ENCODE data around the gene OXCT2. TPM values are rescaled to one million over a fixed set of nuclear protein-coding genes. Genes with fewer than 3 reads are reported as not detected.
A peak's percentile ranks its signal among the peaks of the same experiment; 100 is the strongest.
"Not testable (repeated sequence)": the region's sequence is repeated elsewhere in the genome, so short reads cannot be mapped to it uniquely, and the experiment has no call there.

OXCT2 gene
- total and polyA plus RNA-seq, 7 donors = 0.03 to 0.48 (median 0.23) TPM; not detected in 2

DNA sequence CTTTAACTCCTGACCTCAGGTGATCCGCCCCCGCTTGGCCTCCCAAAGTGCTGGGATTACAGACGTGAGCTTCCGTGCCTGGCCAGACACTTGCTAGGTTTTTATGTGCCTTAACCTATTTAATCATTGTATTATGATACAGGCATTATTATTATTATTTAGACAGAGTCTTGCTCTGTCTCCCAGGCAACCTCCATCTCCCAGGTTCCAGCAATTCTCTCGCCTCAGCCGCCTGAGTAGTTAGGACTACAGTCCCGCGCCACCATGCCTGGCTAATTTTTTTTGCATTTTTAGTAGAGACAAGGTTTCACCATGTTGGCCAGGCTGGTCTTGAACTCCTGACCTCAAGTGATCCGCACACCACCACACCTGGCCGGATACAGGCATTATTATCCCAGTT lies 11.5 kb upstream of the OXCT2 start:
- WGBS, 3 donors = 89 to 93% (median 92%) methylated on average over 10 of the region's 10 CpGs
- H3K27ac ChIP-seq; DNase-seq; ATAC-seq; intact Hi-C loops (cut with DNase I); H3K36me3 ChIP-seq (ENCODE audit: insufficient read depth in 1 of 2, low read depth in 1 of 2); H3K4me1 ChIP-seq; H3K9me3 ChIP-seq; H3K4me3 ChIP-seq: not testable (repeated sequence)
- peaks cover 0 to 12% (median 3%) of the 10 kb centered on the region in 3 donors for H3K27me3 ChIP-seq (ENCODE audit: insufficient read depth in 3 of 3, low read length in 2 of 3)

GRCh38 chr1:39782103-39782502 lies 11.0 kb upstream of the OXCT2 start:
- Histone ChIP-seq H3K27ac (no peak overlapping the region), H3K4me3 (no peak overlapping the region), H3K27me3 (ENCODE audit: insufficient read depth in 3 of 3, low read length in 2 of 3) (peaks cover 0 to 6% (median 3%) of the 10 kb centered on the region in 3 donors), H3K4me1 (no peaks in the 10 kb centered on the region), H3K9me3 (no peaks in the 10 kb centered on the region), H3K36me3 (ENCODE audit: insufficient read depth in 1 of 2, low read depth in 1 of 2) (no peaks in the 10 kb centered on the region)
- ATAC-seq = no peak
- no peak for TF ChIP-seq CTCF (IDR thresholded peaks at IDR 0.05)
- intact Hi-C loops (cut with DNase I) = no loop called here
- 80 to 88% (median 85%) methylated on average over 6 of the region's 6 CpGs for WGBS, 3 donors
- DNase-seq = no peak

GRCh38 chr1:39781349-39781715 lies 10.2 kb upstream of the OXCT2 start:
- intact Hi-C loops (cut with DNase I) = no loop called here
- no peak overlapping the region for H3K27ac ChIP-seq
- no peaks in the 10 kb centered on the region for H3K36me3 ChIP-seq (ENCODE audit: insufficient read depth in 1 of 2, low read depth in 1 of 2)
- no peak for TF ChIP-seq CTCF (IDR thresholded peaks at IDR 0.05)
- no peak overlapping the region for H3K4me3 ChIP-seq
- WGBS, 3 donors = 89 to 98% (median 89%) methylated on average over 2 of the region's 2 CpGs
- H3K4me1 ChIP-seq = no peaks in the 10 kb centered on the region
- ATAC-seq (no peak), DNase-seq (no peak)
- peaks cover 0 to 3% (median 0%) of the 10 kb centered on the region in 3 donors for H3K27me3 ChIP-seq (ENCODE audit: insufficient read depth in 3 of 3, low read length in 2 of 3)
- no peaks in the 10 kb centered on the region for H3K9me3 ChIP-seq

DNA sequence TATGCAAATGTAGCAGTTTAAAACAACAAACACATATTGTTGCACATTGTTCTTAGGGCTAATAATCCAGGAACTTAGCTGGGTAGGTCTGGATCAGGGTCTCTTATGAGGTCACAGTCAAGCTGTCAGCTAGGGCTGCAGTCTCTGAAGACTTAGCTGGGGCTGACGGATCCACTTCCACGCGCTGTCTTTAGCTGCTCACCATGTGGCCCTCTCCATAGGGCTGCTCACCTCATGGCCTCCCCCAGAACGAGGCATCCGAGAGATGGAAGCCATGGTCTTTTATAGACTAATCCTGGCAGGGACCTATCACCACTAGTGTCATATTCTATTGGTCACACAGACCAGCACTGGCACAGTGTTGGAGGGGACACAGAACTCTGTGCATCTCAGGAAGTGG lies 8.7 kb upstream of the OXCT2 start:
- WGBS, 3 donors = 81 to 86% (median 84%) methylated on average over 5 of the region's 5 CpGs
- no peak overlapping the region for H3K4me3 ChIP-seq
- no peak overlapping the region for H3K27ac ChIP-seq
- H3K9me3 ChIP-seq = no peaks in the 10 kb centered on the region
- peaks cover 0 to 3% (median 0%) of the 10 kb centered on the region in 3 donors for H3K27me3 ChIP-seq (ENCODE audit: insufficient read depth in 3 of 3, low read length in 2 of 3)
- H3K36me3 ChIP-seq (ENCODE audit: insufficient read depth in 1 of 2, low read depth in 1 of 2) = no peaks in the 10 kb centered on the region
- intact Hi-C loops (cut with DNase I) = no loop called here
- no peak for TF ChIP-seq CTCF (IDR thresholded peaks at IDR 0.05)
- no peaks in the 10 kb centered on the region for H3K4me1 ChIP-seq
- ATAC-seq = no peak
- DNase-seq = no peak

DNA sequence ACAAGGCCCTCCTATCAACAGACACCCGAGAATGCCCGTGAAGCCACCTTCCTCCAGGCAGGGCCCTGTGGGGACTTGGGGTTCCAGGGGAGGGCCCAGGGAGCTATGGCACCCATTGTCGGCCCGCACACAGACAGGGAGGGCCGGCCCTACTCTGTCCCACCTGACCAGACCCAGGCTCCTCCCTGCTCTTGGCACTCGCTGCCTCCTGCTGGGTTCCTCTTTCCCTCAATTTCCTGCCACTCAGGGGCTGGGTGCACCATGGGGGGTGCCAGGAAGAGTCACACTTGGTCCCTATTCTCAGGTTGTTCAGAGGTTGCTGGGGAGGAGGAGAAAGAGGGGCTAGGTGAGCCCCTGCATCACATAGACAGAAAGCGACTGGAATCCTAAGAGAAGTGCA lies 8.0 kb upstream of the OXCT2 start:
- no peak for TF ChIP-seq CTCF (IDR thresholded peaks at IDR 0.05)
- WGBS, 3 donors = 83 to 91% (median 86%) methylated on average over 5 to 7 of the region's 7 CpGs

GRCh38 chr1:39778463-39779099 lies 7.4 kb upstream of the OXCT2 start:
- H3K27me3 ChIP-seq (ENCODE audit: insufficient read depth in 3 of 3, low read length in 2 of 3); H3K9me3 ChIP-seq; H3K36me3 ChIP-seq (ENCODE audit: insufficient read depth in 1 of 2, low read depth in 1 of 2); H3K27ac ChIP-seq; H3K4me3 ChIP-seq; DNase-seq; intact Hi-C loops (cut with DNase I); H3K4me1 ChIP-seq: not testable (repeated sequence)
- ATAC-seq = peak in 1 of 4 donors; percentile 6
- 79 to 93% (median 87%) methylated on average over 10 to 12 of the region's 12 CpGs for WGBS, 3 donors

More for the DNA sequence above, 8.0 kb upstream of the OXCT2 start:
- Histone ChIP-seq H3K4me3 (no peak overlapping the region), H3K27me3 (ENCODE audit: insufficient read depth in 3 of 3, low read length in 2 of 3) (peaks cover 0 to 3% (median 0%) of the 10 kb centered on the region in 3 donors), H3K4me1 (no peaks in the 10 kb centered on the region), H3K36me3 (ENCODE audit: insufficient read depth in 1 of 2, low read depth in 1 of 2) (no peaks in the 10 kb centered on the region), H3K27ac (no peak overlapping the region), H3K9me3 (no peaks in the 10 kb centered on the region)
- intact Hi-C loops (cut with DNase I) = no loop called here
- ATAC-seq (peak in 1 of 4 donors; percentile 25), DNase-seq (no peak)

DNA sequence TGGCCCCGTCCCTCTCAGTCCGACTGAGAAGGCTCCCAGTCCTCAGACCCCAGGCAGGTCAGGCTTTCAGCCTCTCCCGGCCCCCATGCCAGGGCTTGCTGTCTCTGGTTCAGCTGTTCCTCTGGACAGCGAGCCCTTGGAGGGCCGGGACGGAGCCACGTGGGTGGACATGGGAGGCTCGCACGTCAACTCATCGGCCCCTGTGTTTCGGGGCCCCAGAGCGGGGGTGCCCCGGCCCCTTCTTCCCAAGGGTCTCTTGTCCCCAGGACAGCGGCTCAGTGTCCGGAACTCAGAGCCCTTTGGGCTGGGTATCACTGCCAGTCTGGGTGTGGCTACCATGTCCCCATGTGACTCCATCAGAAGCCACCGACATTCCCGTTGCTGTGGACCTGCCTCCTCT lies 6.7 kb upstream of the OXCT2 start:
- H3K36me3 ChIP-seq (ENCODE audit: insufficient read depth in 1 of 2, low read depth in 1 of 2); H3K4me3 ChIP-seq; H3K27ac ChIP-seq; H3K9me3 ChIP-seq; H3K27me3 ChIP-seq (ENCODE audit: insufficient read depth in 3 of 3, low read length in 2 of 3); intact Hi-C loops (cut with DNase I); H3K4me1 ChIP-seq; ATAC-seq; DNase-seq: not testable (repeated sequence)
- WGBS, 3 donors = 86 to 96% (median 90%) methylated on average over 11 to 16 of the region's 17 CpGs
